Retina (tissue), 1 donor: ENCODE data around the gene FOXP1.

Source experiments
- DNase-seq: peaks from one replicate; pipeline ENCODE4 v3.0.0-alpha.2; 2016

Gene FOXP1

DNA sequence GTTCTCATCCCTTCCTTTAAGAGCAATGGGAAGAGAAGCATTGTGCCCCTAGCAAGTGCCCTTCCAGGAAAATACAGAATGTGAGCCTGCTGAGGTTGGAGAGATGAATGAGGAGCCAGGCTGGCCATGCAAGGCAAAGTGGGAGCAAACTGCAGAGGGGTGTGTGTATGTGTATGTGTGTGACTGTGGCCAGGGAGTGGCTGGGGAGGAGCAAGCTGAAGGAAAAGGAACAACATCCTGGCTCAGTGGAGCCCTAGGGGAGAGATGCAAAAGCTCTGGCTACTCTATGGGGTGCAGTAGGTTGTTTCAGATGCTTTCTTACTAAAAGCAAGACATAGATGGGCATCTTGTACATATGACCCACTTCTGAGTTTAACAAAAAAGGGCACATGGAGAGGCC is 20.6 kb downstream of the FOXP1 start:
- no peak for DNase-seq

DNA sequence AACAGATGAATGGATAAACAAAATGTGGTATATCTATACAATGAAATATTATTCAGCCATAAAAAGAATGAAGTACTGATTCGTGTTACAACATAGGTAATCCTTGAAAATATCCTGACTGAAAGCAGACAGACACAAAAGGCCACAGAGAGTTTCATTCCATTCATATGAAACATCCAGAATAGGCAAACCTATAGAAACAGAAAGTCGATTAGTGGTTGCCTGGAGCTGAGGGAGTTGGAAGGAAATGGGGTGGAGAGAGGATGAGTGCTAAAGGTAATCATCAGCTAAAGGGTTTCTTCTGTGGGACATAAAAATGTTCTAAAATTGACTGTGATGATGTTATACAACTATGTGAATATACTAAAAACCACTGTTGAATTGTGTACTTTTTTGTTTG is 22.9 kb downstream of the FOXP1 start:
- no peak for DNase-seq

DNA sequence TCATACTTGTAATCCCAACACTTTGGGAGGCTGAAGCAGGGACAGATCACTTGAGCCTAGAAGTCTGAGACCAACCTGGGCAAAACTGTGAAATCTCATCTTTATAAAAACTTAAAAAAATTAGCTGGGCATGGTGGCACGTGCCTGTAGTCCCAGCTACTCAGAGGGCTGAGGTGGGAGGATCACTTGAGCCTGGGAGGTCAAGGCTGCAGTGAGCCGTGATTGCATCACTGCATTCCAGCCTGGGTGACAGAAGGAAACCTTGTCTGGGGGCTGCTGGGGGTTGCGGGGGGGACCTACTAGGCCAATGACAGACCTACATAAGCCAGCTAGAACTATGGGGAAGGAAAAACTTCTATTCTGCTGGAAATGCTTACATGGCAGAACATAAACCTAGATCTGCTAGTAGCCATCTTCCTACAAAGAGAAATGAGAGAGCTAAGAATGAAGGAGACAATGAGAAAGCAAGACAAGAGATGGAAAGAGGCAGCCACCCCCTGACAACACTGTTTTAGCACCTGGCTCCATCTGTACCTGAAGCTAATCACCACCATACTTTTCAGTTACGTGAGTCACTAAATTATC is 23.9 kb downstream of the FOXP1 start:
- DNase-seq, result no peak

DNA sequence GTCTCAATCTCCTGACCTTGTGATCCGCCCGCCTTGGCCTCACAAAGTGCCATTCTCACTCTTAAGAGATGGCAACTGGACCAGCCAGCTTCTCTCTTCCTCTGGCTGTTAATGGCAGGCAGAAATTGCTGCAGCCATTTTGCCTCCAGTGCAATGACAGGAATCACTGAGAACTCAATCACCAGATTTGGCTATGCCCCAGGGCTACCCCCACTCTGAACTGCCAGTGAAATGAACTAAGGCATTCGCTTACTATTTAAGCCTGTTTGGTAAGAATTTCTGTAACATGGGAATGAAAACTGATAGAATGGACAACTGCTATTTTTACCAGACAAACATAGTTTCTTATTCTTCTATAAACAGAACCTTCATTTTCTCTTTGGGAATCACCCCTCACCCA is 24.5 kb downstream of the FOXP1 start:
- no peak for DNase-seq

DNA sequence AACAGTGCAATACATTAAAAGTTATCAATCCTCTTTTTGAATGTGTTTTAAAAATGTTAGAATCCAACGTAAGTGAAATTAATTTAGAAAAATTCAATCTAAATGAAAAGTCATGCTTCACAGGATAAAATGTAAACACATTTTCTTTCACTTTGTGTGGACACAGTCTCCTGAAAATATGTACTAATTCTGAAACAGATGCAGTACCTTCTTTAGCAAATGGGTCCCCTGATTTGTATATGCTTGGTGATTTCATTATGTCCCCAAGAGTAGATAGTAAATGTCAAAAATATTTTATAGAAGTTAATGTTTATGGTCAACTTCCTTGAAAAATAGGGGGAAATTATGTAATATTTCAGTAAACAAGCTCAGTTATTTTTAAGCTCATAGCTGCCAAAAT is 28.9 kb downstream of the FOXP1 start:
- DNase-seq, result no peak

DNA sequence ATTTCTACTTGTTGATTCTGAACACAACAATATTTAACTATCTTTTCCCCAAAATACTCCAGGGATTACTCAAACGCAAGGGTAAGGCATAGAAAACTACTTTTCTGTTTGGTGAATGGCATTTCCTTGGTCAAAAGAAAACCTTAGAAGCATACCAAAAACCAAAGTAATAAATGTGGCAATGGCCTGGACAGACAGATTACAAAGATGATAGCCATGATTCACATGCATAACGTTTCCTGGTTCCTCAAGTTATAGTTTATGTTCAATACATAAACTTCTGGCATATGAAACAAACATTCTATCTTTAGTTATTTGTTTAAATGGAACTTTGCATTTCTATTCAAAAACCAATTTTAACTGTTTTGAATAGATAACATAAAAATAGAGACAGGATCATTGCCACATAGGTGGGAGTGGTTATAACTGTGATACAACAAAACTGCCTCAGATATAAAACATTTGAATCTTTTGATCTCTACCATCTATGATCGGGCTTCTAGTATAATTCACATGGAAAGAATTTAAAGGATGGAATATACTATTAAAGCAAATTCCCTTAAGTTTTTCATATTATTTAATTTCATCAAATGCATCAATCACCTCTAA is 32.1 kb downstream of the FOXP1 start:
- no peak for DNase-seq

DNA sequence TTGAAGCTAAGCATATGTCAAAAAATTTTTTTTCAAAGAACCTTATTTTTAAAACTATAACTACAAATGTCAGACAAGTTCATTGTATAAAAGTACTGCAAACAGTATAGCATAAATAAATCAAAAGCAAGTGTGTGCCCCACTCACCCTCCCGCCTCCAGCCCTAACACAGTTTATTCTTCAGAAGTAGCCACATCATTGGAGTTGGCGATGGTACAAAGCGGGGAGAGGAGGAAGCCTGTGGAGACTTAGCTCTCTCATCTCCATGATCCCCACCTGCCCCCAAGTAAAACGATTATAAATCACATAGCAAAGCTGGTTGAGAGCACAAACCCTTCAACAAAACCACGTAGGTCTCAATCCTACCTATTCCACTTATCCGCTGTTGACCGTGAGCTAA is 33.6 kb downstream of the FOXP1 start:
- no peak for DNase-seq

DNA sequence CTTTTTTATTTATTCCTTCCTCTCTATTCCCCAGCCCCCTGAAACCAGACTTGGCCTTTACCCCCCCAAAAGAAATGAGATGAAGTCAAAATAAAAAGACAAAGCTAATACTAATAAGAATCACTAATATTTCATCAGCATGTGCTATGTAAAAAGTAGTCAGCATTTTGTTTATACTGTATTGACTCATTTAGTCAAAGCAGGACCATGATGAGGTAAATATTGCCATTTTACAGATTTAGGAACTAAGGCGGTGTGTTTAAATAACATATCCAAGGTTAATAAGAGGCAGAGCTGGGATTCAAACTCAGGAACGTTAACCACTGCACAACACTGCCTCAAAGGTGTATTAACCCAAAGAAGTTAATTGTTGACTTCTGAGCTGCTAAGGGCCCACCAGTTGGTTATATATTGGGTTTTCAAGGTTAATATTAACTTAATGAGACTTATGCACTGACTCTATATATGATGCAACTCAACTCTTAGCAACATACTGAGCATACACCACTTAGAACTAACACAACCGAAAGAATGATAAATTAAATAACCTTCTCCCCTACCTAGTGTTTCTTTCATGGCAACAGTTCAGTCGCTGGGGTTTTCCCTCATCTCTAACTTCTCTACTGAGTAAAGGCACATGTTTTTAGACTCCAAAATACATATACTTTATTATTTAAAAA is 34.7 kb downstream of the FOXP1 start:
- DNase-seq, result no peak

DNA sequence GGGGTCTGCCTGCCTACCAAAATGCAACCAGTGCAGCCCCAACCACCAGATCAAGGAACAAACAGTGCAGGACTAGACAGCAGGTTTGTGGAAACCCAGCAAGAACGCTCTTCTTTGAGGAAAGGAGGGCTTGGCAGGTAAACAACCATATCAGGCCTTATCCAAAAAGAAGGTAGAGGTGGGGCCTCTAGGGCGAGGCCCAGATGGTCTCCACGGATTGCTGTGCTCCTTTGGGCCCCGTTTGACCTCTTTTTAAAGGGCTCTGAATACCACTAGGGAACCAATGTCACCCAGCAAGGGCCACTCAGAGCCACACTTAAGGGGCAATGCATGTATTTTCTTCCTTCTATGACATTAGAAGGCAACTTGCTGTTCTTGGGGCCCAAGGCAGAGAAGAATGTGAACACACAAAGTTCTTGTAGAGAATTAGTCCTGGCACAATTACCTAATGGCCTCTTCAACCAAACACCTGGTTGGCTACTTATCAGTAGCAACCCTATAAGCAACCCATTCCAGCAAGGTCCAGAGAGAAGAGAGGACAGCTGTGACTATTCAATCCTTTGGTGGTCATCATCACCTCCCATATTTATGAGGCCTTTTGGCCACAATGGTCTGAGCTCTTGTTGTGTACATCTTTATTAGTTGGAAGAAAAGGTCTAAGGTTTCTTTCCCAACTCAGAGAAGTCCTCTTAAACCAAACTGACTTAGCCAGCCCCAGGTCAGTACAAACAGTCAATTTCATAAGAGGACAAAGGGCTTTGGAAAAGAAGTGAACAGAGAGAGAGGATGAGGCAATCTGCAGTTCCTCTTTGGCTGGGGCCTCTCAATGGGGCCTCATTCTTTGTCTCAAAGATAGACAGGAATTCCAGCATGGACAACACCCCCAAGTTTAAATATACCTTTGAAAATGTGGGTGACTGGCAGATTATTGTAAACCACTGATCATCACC is 36.0 kb downstream of the FOXP1 start:
- DNase-seq, result no peak

DNA sequence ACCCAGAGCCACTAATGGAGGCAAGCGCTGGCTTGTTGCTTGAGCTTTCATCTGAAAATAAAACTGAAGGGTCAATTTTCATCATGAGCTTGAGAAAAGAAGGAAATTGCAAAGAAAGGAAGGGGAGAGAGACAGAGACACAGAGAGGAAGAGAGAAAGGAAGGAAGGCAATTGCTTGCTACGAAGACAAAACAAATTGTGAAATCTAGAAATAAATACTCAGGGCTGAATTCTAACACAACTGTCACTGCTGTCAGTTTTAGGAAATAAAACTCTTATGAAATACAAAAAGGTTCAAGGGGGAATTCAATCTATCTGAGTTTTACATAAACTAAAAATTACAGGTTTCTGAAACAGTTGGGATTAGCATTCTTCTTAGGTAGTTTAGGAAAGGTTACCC is 36.7 kb downstream of the FOXP1 start:
- no peak for DNase-seq

DNA sequence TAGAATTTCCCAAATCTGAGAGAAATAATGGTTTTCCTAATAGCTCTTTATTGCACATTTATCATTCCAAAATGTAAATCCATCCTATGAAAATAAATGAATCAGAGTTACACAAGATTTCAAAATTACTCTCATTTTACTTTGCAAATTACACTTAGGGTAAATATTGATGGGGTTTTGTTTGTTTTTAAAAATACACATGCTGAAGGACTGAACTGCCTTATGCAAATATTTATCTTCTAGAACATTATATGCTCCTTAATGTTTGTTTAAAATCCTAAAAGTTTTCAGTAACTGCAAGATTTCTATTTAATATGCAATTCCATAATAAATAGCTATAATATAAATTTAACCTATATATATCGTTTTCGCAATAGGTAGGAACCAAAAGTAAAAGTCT is 38.2 kb downstream of the FOXP1 start:
- no peak for DNase-seq

DNA sequence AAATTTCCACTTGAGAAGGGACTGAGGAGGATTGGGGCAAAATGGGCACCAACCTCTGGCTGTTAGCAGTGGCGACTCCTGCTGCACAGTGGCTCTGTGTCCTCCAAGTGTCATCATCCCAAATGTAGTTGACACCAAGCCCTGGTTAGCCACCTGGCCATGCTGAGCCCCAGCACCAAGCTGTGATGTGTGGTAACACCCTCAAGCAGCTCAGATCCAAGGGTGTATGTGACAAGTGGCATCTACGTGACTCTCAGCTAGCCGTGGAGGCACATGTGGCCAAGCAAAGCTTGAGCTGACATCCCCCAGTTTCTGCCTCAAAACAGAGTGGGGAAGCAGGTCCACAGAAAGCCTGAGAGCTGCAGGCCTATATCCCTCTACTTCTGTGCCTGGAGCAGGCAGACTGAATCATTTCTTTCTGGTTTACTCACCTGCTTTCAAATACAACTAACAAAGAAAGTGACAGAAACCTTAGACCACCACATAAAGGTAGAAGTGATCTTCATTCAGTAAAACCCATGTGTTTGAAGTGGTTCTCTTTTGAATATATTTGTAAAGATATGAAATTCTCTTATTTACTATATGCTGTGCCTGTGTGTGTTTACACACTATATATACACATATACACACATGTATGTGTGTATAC is 40.0 kb downstream of the FOXP1 start:
- no peak for DNase-seq

DNA sequence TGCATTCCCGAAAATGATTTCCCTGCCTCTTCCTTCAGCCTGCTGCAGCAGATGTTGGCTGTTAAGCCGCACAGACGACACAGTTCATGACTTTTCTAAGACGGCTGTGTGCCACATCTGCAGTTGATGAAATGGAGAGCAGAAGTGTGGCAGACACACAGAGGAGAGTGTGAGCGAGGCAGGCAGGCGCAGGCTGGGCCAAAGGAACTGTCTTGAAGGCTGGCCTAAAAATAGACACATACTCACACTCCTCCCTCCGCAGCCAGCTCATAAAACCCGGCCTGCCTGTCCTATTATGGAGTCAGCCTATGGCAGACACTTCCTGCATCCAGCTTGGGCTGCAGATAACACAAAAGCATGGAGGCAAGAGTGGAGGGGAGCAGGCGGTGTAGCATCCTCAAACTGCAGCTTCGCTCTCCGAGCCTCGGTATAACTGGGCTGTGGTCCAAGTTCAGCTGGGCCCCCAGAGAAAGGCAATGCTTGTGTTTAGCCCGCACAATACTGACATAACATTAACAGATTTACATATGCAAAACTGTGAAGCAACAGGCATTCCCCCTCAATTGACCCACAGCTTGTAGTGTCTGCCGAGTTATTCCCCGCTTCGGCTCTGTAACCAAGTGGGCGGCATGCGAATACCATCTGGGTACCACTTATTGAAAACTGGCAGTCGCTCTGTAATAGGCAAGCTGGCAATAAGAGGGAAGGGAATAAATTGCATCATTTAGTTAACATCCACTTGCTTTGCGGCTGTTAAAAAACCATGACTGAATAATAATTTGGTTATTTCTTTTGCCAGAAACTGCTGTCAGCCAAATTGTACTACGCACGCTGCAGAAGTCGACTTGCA is 40.8 kb downstream of the FOXP1 start:
- DNase-seq, result no peak

DNA sequence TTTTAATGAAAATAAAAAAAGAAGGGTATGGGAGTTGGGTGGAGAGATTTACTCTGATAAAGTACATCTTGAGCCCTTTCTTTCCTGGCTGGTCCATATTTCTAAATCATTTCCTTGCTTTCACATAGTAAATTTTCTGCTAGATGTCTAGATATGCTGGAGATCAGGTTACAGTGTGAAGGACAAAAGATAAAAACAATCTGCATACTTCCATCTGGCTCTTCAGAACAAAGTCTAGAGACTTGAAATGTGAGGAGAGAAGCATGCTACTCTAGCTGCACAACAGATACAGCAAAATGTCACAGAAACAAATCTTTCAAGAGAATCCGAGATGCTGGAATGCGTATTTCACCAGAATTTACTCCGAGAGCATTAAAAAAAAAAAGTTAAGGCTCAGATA is 42.2 kb downstream of the FOXP1 start:
- DNase-seq, result no peak

DNA sequence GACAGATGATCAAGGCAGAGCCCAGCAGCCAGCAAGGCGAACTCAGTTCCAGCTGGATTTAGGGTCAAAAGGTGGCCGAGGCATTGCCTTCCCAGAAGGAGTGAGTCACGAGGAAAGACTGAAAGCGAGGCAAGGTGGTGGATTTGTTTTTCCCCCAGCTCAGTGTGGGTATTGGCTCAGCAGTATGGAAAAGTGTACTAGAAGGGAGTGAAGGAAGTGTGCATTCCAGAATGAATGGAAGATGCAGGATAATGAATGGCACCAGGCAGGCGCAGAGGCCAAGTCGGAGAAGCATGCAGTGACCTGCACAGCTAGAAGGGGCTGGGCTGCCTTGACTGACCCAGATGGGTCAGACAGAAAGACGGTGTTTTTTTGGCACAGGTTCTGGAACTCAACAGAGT is 46.3 kb downstream of the FOXP1 start:
- no peak for DNase-seq

DNA sequence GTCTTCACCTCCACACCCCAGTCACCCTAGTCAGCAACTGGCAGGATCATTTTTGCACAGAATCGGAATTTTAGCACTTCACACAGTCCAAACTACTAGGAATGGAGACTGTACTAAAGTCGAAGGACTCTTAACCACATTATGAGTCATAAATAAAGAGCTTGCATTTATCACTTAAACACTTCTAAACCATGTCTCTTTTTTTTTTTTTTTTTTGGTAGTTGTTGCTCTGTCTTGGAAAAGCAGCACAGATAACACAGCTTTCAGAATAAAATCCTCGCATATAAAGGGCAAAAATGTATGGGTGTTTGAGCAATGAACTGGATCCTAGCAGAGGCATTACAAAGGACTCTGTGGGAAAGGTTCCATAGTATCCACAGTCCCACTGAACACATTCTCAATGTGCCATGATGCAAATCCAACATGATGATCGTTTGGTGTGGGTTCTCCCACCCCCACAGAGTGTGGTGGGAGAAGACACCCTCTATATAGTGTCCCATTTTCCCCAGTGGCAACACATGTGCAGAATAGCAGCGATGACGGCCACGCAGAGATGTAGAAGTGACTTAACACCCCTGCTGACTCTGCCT is 47.1 kb downstream of the FOXP1 start:
- DNase-seq, result no peak

DNA sequence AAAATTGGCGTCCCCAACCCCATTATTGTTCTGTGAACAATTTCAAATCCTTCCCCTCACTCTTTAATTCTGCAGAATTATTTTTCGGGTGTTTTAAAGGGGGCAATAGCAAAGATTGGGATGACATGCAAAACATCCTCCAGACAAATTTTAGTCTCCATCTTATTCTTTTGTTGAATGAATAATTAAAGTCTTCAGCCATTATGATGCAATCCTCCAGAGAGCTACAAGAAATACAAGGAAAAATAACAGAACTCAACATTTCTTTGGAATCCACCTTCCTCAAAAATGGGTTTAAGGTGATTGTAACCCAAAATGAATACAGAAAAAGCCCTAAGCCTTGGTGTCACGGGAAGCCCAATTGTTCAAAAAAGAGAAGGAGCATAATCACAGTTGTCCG is 49.9 kb downstream of the FOXP1 start:
- no peak for DNase-seq

DNA sequence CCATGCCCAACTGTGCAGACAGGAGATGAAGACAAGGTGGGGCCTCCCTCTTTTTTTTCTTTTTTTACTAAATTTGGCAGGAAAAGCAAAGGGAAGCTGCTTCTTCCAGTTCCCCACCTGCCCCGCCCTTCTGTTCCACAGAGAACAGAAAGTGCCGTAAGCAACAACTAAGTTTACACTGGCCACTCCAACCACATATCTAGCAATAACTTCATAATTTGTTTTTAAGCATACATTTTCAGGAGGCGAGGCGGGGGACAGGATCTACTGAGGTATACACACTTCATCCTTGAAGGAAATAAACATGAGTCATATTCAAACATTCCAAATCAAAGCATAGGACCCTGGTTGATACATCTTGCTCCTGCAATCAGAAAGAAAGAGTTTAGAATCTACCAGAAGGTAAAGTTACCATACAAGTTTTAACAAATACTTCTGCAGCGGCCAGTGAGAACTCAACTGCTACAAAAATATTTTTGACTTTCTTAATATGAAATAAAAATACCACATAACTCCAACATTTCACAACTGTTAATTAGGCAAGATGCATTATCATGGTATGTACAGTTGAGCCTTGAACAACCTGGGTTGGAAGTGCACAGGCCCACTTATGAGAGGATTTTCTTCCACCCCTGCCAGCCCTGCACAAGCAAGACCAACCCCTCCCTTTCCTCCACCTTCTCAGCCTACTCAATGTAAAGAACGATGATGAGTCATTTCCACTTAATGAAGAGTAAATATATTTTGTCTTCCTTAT is 50.7 kb downstream of the FOXP1 start:
- no peak for DNase-seq

DNA sequence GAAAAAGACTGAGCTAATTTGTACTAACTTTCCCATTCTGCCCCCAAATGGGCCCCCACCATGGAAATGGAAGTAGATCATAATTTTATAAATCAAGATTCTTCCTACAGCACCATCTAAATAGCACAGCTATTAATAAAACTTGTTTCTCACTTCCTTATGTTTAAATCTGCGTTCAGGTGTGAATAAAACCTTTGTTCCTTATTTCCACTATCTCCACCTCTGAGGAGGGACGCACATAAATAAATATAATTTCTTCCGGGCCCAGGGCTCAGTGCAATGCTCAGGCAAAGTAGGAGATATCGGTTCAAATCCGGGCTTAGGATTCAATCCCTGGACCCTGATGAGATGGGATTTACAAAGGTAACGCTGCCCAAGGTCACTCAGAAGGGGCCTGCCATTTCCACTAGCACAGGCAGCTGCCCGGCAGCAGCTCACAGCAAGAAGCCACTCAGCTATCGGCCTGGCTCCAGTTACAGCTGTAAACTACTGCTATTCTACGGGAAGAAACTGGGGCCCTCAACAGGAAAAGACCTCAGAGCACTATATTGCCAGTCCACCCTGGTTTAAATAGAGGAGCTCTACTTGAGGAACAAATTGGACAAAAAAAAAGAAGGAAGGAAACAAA is 52.5 kb downstream of the FOXP1 start:
- peak; percentile 31 for DNase-seq

DNA sequence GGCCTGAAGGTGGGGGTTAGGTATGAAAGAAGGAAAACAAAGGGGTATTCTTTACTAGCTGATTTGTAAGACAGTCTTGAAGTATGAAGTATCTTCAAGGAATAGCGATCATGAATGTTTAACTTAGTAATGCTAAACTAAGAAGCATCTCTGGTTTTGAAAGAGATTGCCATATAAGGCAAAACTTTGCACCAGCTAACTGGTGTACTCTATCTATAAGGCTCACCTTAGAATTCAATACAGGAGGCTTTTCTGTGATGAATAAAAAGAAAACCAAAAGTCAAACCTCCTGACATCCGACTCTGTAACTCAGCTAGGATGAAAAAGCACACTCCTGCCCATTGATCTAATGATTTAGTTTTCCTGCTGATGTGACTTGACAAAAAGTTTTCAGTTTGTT is 54.7 kb downstream of the FOXP1 start:
- DNase-seq, result no peak
